ENCODE results near the gene FAM209A. TPM values are rescaled to one million over a fixed set of nuclear protein-coding genes. Genes with fewer than 3 reads are reported as not detected.
"Not testable (repeated sequence)": the region's sequence is repeated elsewhere in the genome, so short reads cannot be mapped to it uniquely, and the experiment has no call there.

FAM209A gene, protein sequence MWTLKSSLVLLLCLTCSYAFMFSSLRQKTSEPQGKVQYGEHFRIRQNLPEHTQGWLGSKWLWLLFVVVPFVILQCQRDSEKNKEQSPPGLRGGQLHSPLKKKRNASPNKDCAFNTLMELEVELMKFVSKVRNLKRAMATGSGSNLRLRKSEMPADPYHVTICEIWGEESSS
- not detected for polyA plus RNA-seq (2013, experiment 1 of 2; ENCODE audit: insufficient read length)
- not detected for polyA plus RNA-seq (2013, experiment 2 of 2; ENCODE audit: insufficient read length)

DNA sequence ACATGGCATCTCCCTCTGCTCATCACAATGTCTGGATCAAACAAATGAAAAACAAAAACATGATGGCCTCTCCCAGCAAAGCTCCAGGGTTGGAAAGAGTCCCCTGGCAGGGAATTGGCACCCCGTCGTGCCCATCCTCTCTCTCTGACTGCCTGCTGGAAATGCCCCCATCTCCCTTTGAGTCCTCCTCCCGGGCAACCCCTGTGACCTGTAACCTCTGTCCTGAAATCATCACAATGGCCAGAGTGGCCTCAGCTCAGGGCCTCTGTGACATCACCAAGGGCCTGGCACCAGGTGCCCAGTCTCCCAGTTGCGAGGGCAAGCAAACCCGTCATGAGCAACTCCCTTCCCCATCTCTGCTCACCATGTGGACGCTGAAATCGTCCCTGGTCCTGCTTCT lies at the start of gene FAM209A:
TSS of gene FAM209A (plus strand) at position 301 of the 400 bp plus-strand sequence. CDS start at position 366, 65 bp downstream.
- DNase-seq = not testable (repeated sequence)

DNA sequence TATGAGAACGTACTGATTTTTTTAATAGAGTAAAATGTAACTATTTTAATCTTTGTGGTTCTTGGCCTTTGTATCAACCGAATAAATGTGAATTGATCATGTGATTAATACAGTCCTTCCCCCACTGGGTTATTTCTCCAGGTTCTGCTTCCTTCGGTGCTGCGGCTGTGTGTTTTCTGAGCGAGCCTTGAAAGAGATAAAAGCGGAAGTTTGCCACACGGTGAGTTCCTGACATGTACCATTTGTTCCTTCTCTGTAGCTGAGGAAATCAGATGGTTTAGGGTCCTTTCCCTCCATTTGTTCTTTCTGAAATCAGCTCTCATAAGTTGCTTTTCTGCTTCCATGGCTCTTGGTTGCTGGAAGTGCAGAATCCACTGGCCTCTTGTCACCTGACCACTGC lies 40.6 kb upstream of the FAM209A start:
- no peak for DNase-seq

DNA sequence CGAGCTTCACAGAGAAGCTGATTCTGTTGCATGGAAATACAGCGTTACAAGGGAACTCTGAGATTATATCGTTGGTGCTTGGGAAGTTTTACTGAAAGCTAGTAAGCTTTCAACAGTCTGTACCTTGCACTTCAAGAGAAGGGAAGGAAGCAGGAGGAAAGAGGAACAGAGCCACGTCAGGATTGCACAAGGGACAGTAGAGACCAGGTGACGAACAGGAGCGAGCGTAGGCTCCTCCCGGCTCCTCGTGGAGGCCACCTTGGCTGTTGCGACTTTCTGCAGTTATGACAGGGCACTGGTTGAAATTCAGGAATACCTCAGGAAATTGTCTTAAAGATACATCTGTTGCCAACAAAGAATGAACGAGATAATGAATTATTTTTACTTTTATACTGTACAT lies 37.3 kb upstream of the FAM209A start:
- DNase-seq = no peak

DNA sequence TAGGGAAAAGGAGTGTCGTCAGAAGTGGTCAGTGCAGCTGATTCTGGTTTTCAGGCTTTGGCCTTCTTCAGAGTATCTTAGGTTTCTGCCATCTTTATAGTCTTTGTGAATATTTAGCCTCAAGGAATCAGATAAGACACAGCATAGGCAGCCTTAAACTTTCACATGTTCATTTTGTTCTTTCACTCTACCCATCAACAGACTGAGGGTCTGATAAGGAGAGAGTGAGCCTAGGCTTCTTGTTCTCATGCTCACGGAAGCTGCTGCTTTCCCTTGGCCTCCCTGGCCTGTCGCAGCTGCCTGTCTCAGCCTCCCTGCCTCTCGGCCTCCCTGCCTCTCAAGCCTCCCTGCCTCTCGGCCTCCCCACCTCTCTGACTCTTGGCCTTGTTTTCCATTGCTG lies 36.0 kb upstream of the FAM209A start:
- DNase-seq = no peak

DNA sequence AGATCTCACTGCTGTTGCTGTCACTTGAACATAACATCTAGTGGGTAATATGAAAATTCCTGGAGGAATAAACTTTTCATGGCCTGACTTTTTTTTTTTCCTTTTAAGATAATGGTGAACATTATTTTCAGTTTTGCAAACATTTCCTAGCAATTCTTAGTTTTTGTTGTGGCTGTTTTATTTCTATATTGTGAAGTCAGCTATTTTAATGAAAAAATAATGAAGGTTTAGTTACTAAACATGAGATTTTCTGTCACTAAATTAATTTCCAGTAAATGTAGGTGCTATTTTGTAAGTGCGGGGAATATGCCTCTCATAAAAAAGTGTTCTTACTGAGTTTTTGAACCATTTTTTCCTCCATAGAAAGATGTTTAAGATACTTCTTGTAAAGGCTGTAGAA lies 23.4 kb upstream of the FAM209A start:
- DNase-seq = no peak

DNA sequence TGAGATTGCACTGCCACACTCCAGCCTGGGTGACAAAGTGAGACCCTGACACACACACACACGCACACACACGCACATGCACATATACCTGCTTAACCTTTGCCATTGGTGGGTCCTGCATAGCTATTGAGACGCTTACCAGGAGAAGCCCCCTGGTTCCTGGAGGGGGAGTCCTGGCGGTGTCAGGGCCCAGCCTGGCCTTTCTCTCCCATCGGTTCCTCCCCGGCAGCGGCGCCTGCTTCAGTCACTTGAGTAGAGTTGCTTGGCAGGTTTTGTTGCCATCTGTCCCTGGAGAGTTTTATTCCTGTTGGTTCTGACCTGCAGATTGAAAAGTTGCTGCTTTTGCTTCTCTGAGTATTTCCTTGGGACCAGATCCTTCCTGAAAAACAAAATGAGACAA lies 20.6 kb upstream of the FAM209A start:
- DNase-seq = no peak

DNA sequence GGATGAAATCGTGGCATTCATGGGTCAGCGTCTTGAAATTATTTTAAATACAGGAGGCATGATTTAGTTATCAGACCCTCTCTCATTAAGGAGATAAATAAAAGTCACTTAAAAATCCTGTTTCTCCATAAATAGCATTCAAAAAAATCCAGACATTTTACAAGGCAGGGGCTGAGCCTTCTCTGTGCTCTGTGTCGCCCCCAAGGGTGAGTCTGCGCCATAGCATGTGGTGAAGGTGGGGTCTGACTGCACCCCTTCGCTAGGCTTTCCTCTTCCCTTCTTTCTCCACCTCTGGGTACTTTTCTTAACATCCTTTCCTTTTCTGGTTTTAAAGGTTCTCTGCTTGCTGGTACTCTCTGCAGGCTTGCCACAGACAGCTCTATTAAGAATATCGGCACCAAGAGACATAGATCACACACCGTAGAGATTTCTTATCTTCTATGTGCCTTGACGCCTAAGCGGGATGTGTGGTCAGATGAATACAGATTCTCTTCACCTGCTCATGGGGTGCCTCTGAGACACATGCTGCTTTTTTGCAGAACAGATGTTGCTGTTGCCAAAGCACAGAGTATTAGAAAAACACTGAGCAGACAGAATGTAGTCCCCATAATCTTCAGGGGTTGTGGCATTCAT lies 20.1 kb upstream of the FAM209A start:
- no peak for DNase-seq

DNA sequence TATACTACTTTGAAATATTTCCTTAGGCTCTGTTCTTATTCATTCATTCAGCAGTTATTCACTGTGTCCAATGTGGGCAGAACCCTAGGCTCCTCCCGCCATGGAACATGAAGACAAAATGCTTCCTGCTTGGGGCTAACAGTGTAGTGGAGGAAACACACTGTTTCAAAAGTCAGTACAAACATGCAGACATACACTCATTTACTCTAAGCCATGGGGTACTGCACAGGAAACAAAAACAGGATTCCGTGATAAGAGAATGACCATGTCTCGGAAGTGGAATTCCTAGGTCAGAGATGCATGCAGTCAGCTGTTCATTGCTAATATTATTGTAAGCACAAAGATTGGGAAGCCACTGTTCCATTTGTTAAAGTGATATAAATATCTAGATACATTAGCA lies 18.4 kb upstream of the FAM209A start:
- no peak for DNase-seq

DNA sequence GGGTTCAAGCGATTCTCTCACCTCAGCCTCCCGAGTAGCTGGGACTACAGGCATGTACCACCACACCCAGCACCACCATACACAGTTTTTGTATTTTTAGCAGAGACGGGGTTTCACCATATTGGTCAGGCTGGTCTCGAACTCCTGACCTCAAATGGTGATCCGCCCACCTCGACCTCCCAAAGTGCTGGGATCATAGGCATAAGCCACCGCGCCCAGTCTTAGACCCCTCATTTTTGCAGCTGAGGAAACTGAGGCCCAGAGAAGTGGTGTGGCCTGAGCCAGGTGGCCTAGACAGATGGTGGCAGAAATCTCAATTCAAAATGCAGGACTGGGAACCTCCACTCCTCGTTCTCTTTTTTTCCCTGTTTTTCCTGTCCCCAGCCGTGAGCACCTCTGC lies 12.6 kb upstream of the FAM209A start:
- no peak for DNase-seq

DNA sequence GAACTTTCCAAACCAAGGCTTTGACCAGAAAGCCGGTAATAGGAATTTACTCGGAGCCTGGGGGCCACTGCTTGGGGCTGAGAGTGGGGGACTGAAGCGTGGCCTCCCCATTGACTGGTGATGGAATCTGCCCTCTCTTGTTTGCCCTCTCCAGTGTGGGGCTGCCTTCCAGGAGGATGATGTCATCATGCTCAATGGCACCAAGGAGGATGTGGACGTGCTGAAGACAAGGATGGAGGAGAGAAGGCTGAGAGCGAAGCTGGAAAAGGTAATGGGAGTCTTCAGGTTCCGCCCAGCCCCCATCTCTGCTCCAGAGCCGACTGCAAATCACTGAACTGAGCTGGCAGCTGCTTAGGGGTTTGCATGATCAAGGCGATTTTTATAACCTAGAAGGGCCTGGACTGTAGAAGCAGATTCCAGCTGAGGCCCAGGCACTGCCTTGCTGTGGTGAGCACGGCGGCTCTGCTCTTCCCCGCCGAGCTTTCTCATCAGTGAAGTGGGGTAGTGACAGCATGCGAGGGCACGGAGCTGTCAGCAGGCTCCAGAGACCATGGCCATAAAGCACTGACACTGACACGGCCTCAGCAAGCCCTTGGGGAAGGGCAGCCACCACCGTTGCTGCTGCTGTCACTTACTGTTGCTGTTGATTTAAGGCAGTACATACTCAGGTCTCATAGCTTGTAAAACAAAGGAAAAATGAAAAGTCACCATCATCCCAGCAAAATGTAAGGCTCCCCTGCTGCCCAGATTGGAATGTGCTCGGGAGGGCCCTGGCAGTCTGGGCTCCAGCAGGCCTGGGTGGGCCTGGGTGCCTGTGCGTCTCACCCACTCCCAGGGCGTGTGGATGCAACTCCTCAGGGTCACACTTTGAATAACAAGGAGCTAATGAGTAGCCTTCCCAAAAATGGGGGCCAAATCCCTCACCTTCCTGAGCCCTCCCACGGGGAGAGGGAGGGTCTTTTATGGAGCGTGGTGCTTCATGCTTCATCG lies 11.1 kb upstream of the FAM209A start:
- no peak for DNase-seq

DNA sequence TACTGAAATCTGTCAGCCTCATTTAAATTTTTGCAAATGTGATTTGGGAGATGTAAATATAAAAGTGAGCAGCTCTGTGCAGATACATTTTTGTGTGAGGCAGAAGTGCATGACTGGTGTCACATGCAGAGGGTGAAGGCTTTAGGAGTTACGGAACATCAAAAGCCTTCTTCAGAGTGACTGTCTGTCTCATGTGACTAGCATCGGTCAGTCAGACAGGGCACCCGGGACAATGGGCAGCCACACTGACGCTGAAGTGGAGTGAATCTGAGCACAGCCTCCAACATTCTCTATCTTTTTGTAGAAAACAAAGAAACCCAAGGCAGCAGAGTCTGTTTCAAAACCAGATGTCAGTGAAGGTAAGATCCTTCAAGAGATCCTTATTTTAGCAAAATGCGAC lies 7.9 kb upstream of the FAM209A start:
- no peak for DNase-seq

DNA sequence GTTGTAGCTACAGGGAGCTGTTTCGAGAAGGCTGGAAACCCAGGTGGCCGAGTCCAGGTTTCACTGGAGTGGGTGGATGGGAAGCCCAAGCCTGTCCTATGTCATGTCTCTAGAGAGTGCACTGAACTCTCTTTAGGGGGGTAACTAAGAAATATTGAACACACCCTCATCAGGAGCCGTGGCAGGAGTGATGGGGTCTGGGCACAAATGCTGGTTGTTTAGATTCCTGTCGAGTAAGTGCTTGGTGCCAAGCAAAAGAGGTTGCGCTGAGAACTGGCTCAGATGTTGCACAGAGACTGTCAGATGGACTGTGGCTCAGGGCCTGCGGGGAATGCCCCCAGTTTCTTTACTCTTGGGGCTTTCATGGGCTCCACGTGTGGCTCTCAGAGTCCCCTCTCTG lies 7.3 kb upstream of the FAM209A start:
- no peak for DNase-seq

DNA sequence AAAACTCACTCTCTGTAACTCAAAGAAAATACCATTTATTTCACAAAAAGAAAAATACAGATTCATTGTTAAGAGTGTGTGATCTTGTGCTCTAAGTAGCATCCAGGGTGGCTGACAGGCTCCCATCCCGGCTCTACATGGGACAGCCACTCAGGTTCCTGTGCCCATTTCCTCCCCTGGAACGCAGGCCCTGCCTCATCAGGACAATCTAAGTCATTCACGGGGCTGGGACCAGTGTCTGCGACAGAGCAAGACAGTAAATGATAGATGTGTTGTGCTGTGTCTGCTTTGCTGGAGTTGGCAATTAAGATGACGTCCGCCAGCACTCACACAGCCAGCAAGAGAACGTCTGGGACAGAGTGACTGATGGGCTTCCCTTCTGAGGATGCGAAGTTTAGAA lies 6.9 kb upstream of the FAM209A start:
- no peak for DNase-seq

DNA sequence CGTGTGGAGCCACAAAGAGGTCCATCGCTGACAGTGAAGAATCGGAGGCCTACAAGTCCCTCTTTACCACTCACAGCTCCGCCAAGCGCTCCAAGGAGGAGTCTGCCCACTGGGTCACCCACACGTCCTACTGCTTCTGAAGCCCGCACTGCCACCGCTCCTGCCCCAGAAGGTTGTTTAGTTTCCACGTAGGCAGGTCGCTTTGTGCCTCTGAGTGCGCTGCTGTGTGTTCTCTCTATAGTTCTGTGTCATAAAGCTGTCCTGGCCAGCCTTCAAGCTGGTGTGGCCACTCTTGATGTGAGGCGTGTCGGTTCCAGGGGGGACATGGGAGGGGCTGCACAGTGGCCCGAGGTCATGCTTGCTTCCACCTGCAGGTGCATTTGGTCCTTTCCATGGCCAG lies 6.4 kb upstream of the FAM209A start:
- DNase-seq = no peak

DNA sequence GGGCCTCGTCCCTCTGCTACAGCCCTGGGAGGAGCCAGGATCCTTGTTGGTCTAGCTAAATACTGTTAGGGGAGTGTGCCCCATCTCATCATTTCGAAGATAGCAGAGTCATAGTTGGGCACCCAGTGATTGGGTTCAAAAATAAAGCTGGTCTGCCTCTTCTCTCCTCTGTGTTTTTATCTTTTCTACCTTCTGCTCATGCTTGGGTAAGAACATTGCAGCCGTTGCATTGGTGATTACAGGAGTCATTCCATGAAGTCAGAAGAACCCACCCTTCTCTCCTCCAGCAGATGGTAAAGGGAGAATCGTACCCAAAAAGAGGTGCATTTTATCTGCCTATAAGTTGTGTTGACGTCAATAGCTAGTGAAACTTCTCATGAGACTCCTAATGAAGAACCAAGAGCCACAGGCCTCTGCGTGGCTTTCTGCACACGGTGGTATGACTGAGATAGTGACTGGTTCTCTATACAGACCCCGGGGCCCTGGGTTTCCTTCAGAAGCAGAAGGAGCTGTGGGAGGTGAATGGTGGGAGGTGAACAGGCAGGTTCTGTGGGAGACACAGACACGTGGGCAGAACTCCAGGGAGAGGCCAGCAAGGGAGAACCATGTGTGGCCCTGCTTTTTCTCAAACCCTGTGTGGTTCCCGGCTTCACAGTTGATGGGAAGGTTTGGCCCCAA lies 5.7 kb upstream of the FAM209A start:
- DNase-seq = no peak

DNA sequence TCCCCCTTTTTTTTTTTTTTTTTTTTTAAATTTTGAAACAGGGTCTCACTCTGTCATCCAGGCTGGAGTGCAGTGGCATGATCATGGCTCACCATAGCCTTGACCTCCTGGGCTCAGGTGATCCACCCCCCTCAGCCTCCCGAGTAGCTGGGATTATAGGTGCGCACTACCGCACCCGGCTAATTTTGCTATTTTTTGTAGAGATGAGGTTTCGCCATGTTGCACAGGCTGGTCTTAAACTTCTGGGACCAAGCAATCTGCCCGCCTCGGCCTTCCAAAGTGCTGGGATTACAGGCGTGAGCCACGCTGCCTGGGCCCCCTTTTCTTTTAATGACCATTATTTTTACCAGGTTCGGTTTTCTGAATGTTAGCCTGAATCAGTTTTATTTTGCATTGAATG lies 5.0 kb upstream of the FAM209A start:
- no peak for DNase-seq

DNA sequence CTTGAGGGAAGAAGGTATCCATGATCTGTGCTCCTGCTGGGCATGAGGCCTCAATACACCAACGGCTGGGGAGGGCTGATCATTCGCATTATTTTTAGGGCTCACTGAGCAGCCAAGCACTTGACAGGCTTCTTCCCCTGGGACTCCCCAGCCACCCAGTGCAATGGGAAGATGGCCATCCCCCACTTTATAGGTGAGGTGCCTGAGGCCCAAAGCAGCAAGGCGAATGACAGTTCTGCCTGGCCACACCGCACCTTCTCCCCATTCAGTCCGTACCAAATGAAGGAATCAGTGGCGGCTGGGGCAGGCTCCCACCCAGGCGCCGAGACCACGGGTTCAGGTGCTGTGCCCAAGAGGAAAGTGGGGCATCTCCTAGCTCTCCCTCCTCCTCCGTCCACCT lies 4.4 kb upstream of the FAM209A start:
- DNase-seq = no peak

DNA sequence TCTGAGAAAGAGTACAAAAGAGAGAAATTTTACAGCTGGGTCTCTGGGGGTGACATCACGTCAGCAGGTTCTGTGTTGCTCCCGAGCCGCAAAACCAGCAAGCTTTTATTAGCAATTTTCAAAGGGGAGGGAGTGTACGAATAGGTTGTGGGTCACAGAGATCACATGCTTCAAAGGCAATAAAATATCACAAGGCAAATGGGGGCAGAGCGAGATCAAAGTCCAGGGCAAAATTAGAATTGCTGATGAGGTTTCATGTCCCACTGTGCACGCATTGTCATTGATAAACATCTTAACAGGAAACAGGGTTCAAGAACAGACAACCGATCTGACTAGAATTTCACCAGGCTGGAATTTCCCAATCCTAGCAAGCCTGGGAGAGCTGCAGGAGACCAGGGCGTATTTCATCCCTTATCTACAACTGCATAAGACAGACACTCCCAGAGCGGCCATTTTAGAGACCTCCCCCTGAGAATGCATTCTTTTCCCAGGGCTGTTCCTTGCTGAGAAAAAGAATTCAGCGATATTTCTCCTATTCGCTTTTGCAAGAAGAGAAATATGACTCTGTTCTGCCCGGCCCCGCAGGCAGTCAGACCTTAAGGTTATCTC lies 3.7 kb upstream of the FAM209A start:
- not testable (repeated sequence) for DNase-seq

DNA sequence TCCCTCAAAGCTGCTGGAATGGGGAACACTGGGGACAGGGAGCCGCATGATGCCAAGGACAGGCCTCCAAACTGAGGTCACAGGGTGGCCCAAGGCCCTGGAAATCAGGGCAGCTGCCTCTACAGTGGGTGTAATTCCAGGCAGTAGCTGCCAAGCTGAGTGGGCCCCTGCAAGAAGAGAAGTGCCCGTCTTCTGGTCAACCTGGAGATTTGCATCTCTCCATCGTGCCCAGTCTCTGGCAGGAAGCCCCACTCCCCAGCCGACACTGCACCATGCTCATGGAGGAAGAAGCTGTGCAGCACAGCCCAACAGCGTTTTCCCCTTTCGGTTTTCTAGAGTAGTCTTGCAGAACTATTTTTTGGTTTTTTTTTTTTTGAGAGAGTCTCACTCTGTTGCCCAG lies 2.2 kb upstream of the FAM209A start:
- no peak for DNase-seq

DNA sequence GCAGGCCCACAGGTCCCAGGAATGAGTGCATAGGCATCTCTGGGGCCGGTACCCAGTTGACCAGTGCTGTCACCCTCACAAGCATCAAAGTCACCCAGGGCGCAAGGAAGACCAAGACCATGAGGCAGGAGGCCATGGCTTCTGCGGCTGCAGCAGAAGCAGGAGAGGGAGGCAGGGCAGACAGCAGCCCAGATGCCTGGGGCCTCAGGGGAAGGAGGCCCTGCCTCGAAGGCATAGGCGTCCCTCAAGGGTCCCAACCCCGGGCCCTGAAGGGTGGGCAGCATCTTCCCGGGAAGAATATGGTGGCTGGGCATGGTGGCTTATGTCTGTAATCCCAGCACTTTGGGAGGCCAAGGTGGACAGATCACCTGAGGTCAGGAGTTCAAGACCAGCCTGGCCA lies 3.0 kb downstream of the FAM209A start:
- no peak for DNase-seq

DNA sequence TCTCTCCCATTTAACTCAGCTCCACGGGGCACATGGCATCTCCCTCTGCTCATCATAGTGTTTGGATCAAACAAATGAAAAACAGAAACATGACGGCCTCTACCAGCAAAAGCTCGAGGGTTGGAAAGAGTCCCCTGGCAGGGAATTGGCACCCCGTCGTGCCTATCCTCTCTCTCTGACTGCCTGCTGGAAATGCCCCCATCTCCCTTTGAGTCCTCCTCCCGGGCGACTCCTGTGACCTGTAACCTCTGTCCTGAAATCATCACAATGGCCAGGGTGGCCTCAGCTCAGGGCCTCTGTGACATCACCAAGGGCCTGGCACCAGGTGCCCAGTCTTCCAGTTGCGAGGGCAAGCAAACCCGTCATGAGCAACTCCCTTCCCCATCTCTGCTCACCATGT lies 8.4 kb downstream of the FAM209A start, which contains the start of gene FAM209B:
TSS of gene FAM209B (plus strand) at position 301 of the 400 bp plus-strand sequence. CDS start at position 397, 96 bp downstream.
- not testable (repeated sequence) for DNase-seq

DNA sequence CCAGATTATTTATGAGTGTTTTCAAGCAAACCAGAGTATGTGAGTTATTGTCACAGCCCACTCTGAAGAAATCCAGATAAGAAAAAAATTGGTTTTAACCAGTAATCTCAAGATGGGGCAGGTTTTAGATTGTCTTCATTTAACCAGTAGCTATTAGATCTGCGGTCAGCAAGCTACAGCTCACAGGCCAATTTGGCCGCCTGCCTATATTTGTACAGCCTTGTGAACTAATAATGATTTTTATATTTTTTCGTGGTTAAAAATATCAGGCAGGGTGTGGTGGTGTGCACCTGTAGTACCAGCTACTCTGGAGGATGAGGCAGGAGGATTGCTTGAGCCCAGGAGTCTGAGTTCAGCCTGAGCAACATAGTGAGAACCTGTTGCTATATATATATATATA lies 13.5 kb downstream of the FAM209A start:
- DNase-seq = no peak
